Dendritic cell treated with granulocyte-macrophage colony-stimulating factor and Interleukin-4, amounts not matched to agents 40 ng/mL and 50 ng/mL, for 4 days (primary cell): ENCODE data around the gene SAMD3.
"Not testable (repeated sequence)": the region's sequence is repeated elsewhere in the genome, so short reads cannot be mapped to it uniquely, and the experiment has no call there.

Experiments
- H3K27ac Mint-ChIP-seq: one replicate; pipeline ENCODE4 v1.8.0; 2022; ENCODE audit warnings: mild to moderate bottlenecking, mixed read lengths
- H3K27me3 Mint-ChIP-seq: one replicate; pipeline ENCODE4 v1.8.0; 2022; ENCODE audit warnings: mild to moderate bottlenecking, mixed read lengths
- H3K36me3 Mint-ChIP-seq: one replicate; pipeline ENCODE4 v1.8.0; 2022; ENCODE audit warnings: low read depth, mixed read lengths
- H3K4me1 Mint-ChIP-seq: one replicate; pipeline ENCODE4 v1.8.0; 2022; ENCODE audit warnings: low read depth, mixed read lengths
- H3K4me3 Mint-ChIP-seq: one replicate; pipeline ENCODE4 v1.8.0; 2022; ENCODE audit warnings: mild to moderate bottlenecking, moderate library complexity, mixed read lengths
- H3K9me3 Mint-ChIP-seq: one replicate; pipeline ENCODE4 v1.8.0; 2022; ENCODE audit warnings: mixed read lengths
- intact Hi-C: fragments of 100-400 bp; cut with micrococcal nuclease; formaldehyde crosslinking; loops from one replicate; pipeline ENCODE4 v1.15.0; 2022

SAMD3 gene

GRCh38 chr6:130222775-130223174 lies at the start of gene SAMD3:
TSS of gene SAMD3 (minus strand) at chr6:130222951. CDS start at chr6:130215273, 7,678 bp downstream.
- Mint-ChIP-seq H3K4me1 (no peaks in the 10 kb centered on the region), H3K36me3 (no peaks in the 10 kb centered on the region), H3K9me3 (peaks cover 10% of the 10 kb centered on the region), H3K27ac (no peak within 1 kb of the TSS), H3K27me3 (no peaks in the 10 kb centered on the region), H3K4me3 (no peak within 1 kb of the TSS)
- intact Hi-C loops = no loop called here

- Mint-ChIP-seq H3K4me3 (no peak overlapping the region), H3K27me3 (no peaks in the 10 kb centered on the region), H3K4me1 (no peaks in the 10 kb centered on the region), H3K9me3 (peaks cover 46% of the 10 kb centered on the region), H3K36me3 (no peaks in the 10 kb centered on the region), H3K27ac (no peak overlapping the region)
- intact Hi-C loops = no loop called here
These were observed 47.4 kb upstream of the SAMD3 start for GRCh38 chr6:130269969-130270635.

- intact Hi-C loops, H3K27me3 Mint-ChIP-seq, H3K4me3 Mint-ChIP-seq, H3K36me3 Mint-ChIP-seq, H3K4me1 Mint-ChIP-seq, H3K27ac Mint-ChIP-seq: not testable (repeated sequence)
- peaks cover 34% of the 10 kb centered on the region for H3K9me3 Mint-ChIP-seq
These were observed 42.8 kb upstream of the SAMD3 start for GRCh38 chr6:130265553-130265952.

GRCh38 chr6:130262008-130262407 lies 39.3 kb upstream of the SAMD3 start:
- Mint-ChIP-seq H3K4me1 (no peaks in the 10 kb centered on the region), H3K4me3 (no peak overlapping the region), H3K27me3 (no peaks in the 10 kb centered on the region), H3K27ac (no peak overlapping the region), H3K36me3 (no peaks in the 10 kb centered on the region), H3K9me3 (peaks cover 39% of the 10 kb centered on the region)
- intact Hi-C loops = no loop called here

- intact Hi-C loops, H3K4me1 Mint-ChIP-seq, H3K27ac Mint-ChIP-seq, H3K27me3 Mint-ChIP-seq, H3K36me3 Mint-ChIP-seq, H3K4me3 Mint-ChIP-seq: not testable (repeated sequence)
- H3K9me3 Mint-ChIP-seq = peaks cover 39% of the 10 kb centered on the region
These were observed 38.8 kb upstream of the SAMD3 start for GRCh38 chr6:130261558-130261957.

GRCh38 chr6:130260614-130261241 lies 38.0 kb upstream of the SAMD3 start:
- H3K27me3 Mint-ChIP-seq, H3K36me3 Mint-ChIP-seq, intact Hi-C loops, H3K4me1 Mint-ChIP-seq, H3K4me3 Mint-ChIP-seq, H3K27ac Mint-ChIP-seq: not testable (repeated sequence)
- H3K9me3 Mint-ChIP-seq = peaks cover 39% of the 10 kb centered on the region

- H3K9me3 Mint-ChIP-seq = peaks cover 39% of the 10 kb centered on the region
- H3K36me3 Mint-ChIP-seq, H3K4me1 Mint-ChIP-seq, H3K27me3 Mint-ChIP-seq, H3K27ac Mint-ChIP-seq, H3K4me3 Mint-ChIP-seq, intact Hi-C loops: not testable (repeated sequence)
These were observed 37.3 kb upstream of the SAMD3 start for GRCh38 chr6:130260050-130260462.

- Mint-ChIP-seq H3K4me3 (no peak overlapping the region), H3K4me1 (no peaks in the 10 kb centered on the region), H3K9me3 (peaks cover 39% of the 10 kb centered on the region), H3K27me3 (no peaks in the 10 kb centered on the region), H3K27ac (no peak overlapping the region), H3K36me3 (no peaks in the 10 kb centered on the region)
- intact Hi-C loops = no loop called here
These were observed 36.8 kb upstream of the SAMD3 start for GRCh38 chr6:130259557-130259956.

- intact Hi-C loops = no loop called here
- Mint-ChIP-seq H3K36me3 (no peaks in the 10 kb centered on the region), H3K4me3 (no peak overlapping the region), H3K4me1 (no peaks in the 10 kb centered on the region), H3K27me3 (no peaks in the 10 kb centered on the region), H3K27ac (no peak overlapping the region), H3K9me3 (peaks cover 39% of the 10 kb centered on the region)
These were observed 36.4 kb upstream of the SAMD3 start for GRCh38 chr6:130259140-130259539.

GRCh38 chr6:130252527-130253237 lies 29.9 kb upstream of the SAMD3 start:
- no peak overlapping the region for H3K27ac Mint-ChIP-seq
- no peaks in the 10 kb centered on the region for H3K36me3 Mint-ChIP-seq
- H3K4me1 Mint-ChIP-seq = no peaks in the 10 kb centered on the region
- no peaks in the 10 kb centered on the region for H3K9me3 Mint-ChIP-seq
- intact Hi-C loops = no loop called here
- no peaks in the 10 kb centered on the region for H3K27me3 Mint-ChIP-seq
- H3K4me3 Mint-ChIP-seq = no peak overlapping the region

- Mint-ChIP-seq H3K36me3 (no peaks in the 10 kb centered on the region), H3K4me3 (no peak overlapping the region), H3K9me3 (no peaks in the 10 kb centered on the region), H3K27ac (no peak overlapping the region), H3K27me3 (no peaks in the 10 kb centered on the region), H3K4me1 (no peaks in the 10 kb centered on the region)
- intact Hi-C loops = no loop called here
These were observed 22.5 kb upstream of the SAMD3 start for GRCh38 chr6:130245267-130245666.

GRCh38 chr6:130244728-130245127 lies 22.0 kb upstream of the SAMD3 start:
- Mint-ChIP-seq H3K4me3 (no peak overlapping the region), H3K9me3 (no peaks in the 10 kb centered on the region), H3K27ac (no peak overlapping the region), H3K4me1 (no peaks in the 10 kb centered on the region), H3K27me3 (no peaks in the 10 kb centered on the region), H3K36me3 (no peaks in the 10 kb centered on the region)
- intact Hi-C loops = no loop called here

GRCh38 chr6:130240232-130240631 lies 17.5 kb upstream of the SAMD3 start:
- Mint-ChIP-seq H3K4me3 (no peak overlapping the region), H3K27ac (no peak overlapping the region), H3K36me3 (no peaks in the 10 kb centered on the region), H3K9me3 (no peaks in the 10 kb centered on the region), H3K4me1 (no peaks in the 10 kb centered on the region), H3K27me3 (no peaks in the 10 kb centered on the region)
- intact Hi-C loops = no loop called here

GRCh38 chr6:130239755-130240154 lies 17.0 kb upstream of the SAMD3 start:
- Mint-ChIP-seq H3K36me3 (no peaks in the 10 kb centered on the region), H3K4me1 (no peaks in the 10 kb centered on the region), H3K27me3 (no peaks in the 10 kb centered on the region), H3K27ac (no peak overlapping the region), H3K9me3 (no peaks in the 10 kb centered on the region), H3K4me3 (no peak overlapping the region)
- intact Hi-C loops = no loop called here
